RWPE1 (cell line): ENCODE data around the gene ANLN.

Experiments used
- CTCF ChIA-PET: fragments of 350-600 bp; sonication (Branson Sonifier 250); formaldehyde crosslinking; extraction: SDS; loops from one replicate; lab custom pipeline; 2021; lab: Yijun Ruan, JAX
- POLR2A ChIA-PET: fragments of 400-600 bp; formaldehyde crosslinking; extraction: SDS; loops from one replicate; lab custom pipeline; 2020; ENCODE audit warnings: antibody characterized with exemption; ENCODE audit not compliant: low non-redundant PET; lab: Yijun Ruan, JAX
- DNase-seq: peaks from one replicate; pipeline ENCODE4 v3.0.0; 2012; ENCODE audit warnings: low spot score
- H3K27ac ChIP-seq: fragments of 450-650 bp; 2 replicates; pipeline ENCODE4 v1.5.1; 2017
- CTCF ChIP-seq: fragments of 450-650 bp; conservative IDR thresholded peaks from 2 replicates; pipeline ENCODE4 v1.5.1; 2017; ENCODE audit warnings: low read depth, mild to moderate bottlenecking

Gene ANLN

GRCh38 chr7:36416251-36416650 lies 26.6 kb downstream of the ANLN start:
- no peak for TF ChIP-seq CTCF
- POLR2A ChIA-PET: interaction anchor here (0.7 kb wide), 1 partner anchor 373 kb away, joined by 3 read pairs; no protein-coding TSS in a partner anchor
- H3K27ac ChIP-seq: no peak overlapping the region; the same call in 1 of the 2 replicates
- DNase-seq: no peak
- CTCF ChIA-PET: no interaction called here

GRCh38 chr7:36420307-36420706 lies 30.6 kb downstream of the ANLN start:
- ChIA-PET POLR2A (no interaction called here), CTCF (no interaction called here)
- no peak for DNase-seq
- no peak overlapping the region for H3K27ac ChIP-seq
- no peak for TF ChIP-seq CTCF

DNA sequence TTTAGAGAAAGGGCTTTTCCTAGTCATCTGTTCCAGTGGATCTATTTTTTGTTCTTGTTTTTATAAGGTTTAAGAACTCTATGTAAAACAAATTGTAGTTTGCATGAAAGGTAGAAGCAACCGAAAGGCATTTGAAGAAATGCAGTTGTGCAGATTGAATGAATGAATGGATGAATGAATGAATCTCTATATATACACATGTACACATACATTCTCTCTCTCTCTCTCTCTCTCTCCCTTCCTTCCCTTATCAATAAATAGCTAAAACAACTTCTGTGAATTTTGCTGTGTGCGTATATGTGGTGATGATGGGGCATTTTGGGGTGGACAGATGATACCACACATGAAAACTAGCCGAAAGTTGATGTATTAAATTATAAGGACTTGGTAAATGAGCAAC lies 32.4 kb downstream of the ANLN start:
- ChIA-PET POLR2A (no interaction called here), CTCF (interaction anchor here (1.0 kb wide), 1 partner anchor 32 kb away, joined by 3 read pairs; the partner anchor contains the start of gene ANLN)
- no peak for TF ChIP-seq CTCF
- DNase-seq: no peak
- no peak overlapping the region for H3K27ac ChIP-seq

DNA sequence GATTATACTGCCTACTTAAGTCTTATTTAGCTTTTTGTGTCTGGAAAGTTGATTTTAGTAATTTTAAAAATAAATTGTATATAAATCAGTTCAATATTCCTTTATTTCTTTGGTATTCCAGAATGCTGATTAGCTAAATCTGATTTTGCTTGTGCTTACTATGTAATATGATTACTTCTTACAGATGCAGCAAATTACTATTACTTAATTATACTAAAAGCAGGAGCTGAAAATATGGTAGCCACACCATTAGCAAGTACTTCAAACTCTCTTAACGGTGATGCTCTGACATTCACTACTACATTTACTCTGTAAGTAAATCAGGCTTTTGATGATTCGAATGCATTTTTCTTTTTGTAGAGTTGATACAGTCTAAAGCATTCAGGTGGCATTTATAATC lies 34.0 kb downstream of the ANLN start:
- no peak for TF ChIP-seq CTCF

GRCh38 chr7:36430186-36430585 lies 40.5 kb downstream of the ANLN start:
- CTCF ChIA-PET: no interaction called here
- TF ChIP-seq CTCF: no peak
- DNase-seq: no peak
- POLR2A ChIA-PET: no interaction called here
- H3K27ac ChIP-seq: no peak overlapping the region

More for the DNA sequence above, 34.0 kb downstream of the ANLN start:
- ChIA-PET CTCF (no interaction called here), POLR2A (no interaction called here)
- no peak for DNase-seq
- H3K27ac ChIP-seq: no peak overlapping the region

DNA sequence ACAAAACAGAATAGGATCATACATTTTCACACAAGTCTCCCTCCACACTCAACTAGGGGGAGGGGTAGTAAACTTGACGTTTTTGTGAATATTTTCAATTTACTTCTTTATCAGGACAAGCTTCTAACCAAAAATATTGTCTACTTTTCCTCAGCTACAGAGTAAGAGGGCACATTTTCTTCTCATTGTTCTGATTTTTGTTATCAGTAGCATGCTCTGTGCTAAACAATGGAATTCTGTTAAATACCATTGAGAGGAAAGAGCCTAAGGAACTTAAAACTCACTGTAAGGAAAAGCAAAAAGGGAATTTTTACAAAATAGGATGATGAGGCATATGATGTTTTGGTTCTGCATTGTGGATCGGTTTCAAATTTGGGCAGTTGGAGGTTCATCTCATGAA lies 41.2 kb downstream of the ANLN start:
- ChIA-PET CTCF (interaction anchor here (1.3 kb wide), 1 partner anchor 9 kb away, joined by 4 read pairs; no protein-coding TSS in a partner anchor), POLR2A (no interaction called here)
- H3K27ac ChIP-seq: no peak overlapping the region
- no peak for DNase-seq
- no peak for TF ChIP-seq CTCF
